GM19351 (cell line): ENCODE measurements around the gene KDM4C.

Source experiments
- ATAC-seq: cut with Tn5 transposase; IDR thresholded peaks from one replicate; pipeline ENCODE4 v1.9.1; 2021; ENCODE audit warnings: mild to moderate bottlenecking, moderate library complexity; ENCODE audit not compliant: unreplicated experiment

The KDM4C gene

DNA sequence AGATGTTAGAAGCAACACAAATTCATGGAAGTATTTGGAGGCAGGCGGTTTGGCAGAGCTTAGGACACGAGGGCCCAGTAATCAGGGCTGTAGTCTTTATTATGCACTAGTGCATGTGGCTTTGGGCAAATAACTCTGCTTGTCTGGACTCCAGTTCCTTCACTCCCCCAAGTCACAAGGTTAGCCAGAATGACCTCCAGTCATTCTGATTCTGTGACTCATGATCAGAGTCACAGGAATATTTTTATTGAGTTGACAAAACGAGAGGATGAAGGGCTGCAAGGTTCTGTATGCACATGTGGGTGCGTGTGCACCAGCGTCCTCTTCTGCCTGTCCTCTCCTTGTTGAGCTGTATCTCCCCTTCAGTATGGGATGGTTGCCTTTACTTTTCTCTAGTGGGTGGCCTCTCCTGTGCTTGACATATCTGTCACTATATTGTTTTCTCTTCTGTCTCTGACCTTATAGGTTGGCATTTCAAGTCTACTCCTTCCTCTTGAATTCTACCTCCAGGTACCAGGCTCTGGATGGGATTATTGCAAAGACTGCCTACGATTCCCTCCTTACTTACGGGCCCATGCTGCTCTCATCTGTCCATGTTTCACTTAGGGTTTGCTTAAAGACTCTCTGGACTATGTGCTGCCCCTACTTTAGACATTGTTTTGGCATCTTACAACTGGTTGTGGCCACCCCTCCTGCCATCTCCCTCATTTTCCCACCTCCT, 94.6 kb downstream of the KDM4C start:
- ATAC-seq: no peak

DNA sequence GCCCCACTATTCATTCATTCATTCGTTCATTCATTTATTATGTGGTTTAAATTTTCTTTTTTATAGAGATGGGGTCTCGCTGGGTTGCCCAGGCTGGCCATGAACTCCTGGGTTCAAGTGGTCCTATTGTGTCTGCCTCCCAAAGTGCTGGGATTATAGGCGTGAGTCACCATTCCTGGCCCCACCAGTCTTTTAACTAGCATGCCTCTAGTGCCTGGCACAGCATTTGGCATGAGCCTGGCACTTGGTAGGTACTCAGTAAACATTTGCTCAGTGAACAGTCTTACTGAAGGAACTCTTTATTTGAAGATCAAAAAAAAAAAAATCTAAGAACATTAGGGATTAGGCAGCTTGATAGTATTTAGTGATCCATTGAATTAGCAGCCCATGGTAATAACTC, 98.1 kb downstream of the KDM4C start:
- ATAC-seq: no peak

DNA sequence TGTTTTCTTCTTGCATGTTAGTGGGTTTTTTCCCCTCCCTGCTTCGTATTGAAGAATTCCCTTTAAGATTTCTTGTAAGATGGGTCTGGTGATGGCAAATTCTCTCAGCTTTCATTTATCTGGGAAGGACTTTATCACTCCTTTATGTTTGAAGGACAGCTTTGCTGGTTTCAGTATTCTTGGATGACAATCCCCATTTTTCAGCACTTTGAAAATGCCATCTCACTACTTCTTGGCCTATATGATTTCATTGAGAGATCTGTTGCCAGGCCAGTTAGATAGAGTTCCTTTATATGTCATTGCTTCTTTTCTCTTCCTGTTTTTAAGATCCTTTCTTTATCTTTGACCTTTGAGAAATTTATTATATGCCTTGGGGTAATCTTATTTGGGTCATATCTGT, 106.3 kb downstream of the KDM4C start:
- no peak for ATAC-seq

DNA sequence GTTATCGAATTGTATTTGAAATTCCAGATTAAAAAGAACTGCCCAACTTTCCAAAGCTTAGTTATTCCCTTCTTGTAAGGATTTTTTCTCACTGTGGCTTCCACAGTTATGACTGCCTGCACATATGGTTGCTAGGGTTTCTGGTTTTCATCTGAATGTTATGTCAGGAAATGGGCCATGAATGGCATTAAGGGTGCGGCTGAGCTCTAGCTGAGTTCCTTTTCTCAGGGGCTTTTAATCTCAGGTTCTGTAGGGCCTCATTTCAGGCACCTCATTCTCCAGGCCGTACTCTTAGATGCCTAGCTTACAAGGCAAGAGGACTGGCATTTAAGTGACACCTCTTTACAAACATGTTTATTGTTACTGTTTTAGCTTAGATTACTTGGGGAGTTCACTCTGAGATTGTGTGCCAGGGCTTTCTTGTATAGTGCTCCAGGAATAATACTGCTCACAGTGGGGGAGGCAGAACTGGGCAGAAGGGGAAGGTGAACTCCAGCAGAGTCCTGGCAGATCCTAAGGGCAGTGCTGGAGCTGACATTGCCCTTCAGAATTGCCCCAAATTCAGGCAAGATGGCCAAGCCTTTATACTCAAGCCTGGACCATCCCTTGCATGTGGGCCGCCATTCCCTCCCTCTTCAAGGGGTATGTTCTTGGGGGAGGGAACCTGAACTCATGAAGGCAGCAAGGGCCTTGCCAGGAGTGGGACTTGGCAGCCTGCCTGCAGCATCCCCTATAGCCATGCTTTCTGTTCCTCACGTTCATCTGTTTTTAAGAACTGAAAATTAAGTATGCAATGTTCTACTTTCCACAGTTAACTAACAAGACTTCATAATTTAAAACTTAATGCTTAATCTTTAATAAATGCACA, 111.5 kb downstream of the KDM4C start:
- no peak for ATAC-seq

DNA sequence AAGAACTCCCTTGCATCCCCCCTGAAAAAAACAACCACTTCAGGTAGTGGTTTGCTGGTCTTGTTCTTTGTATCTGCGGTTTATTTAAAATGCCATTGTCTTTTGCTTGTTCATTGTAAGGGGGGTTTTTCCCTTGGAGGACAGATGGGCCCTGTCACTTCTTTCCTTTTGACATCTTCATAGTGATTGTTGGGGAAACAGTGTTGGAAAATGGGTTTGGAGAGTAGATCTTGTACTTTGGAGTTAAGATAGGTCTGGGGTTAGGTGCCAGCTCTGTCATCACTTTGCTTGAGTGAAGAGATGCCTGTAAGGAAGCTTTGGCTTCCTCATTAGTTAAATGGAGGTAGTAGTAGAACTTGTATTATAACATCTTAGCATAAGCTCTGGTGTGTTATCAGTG, 112.4 kb downstream of the KDM4C start:
- no peak for ATAC-seq

DNA sequence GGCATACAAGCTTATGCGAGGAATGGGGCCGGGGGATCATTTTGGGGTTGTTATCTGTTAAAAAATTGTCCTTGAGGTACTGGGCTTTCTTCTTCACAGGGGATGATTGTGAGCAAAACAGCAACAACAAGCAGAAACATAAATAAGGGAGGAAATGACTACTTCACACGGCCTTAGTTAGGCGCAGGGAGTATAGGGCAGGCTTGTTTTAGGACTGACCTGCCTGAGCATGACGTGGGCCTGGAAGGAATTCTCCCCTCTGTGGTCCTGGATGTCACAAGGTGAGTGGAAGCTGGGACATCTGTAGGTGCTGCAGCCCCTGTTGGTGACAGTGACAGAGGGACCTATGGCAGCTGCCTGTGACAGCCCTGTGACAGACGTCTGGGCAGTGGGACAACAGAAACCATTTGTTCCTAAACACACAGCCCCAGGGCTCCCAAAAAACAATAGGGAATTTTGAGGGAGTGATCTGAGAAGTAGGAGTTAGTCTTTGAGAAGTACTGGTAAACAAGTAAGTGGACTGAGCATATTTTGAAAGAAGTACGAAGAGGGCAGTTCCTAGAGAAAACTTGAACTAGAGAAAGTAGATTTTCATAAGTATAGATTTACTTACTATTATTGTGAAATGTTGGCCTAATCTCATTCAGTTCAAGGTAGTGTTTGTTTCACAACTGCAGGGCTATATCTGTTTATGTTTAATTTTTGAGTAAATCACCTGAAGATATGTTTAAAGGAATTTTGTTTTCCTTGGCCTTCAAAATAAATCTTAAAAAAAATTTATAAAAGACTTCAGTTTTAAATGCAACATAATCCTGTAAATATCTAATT, 113.1 kb downstream of the KDM4C start:
- ATAC-seq: no peak

DNA sequence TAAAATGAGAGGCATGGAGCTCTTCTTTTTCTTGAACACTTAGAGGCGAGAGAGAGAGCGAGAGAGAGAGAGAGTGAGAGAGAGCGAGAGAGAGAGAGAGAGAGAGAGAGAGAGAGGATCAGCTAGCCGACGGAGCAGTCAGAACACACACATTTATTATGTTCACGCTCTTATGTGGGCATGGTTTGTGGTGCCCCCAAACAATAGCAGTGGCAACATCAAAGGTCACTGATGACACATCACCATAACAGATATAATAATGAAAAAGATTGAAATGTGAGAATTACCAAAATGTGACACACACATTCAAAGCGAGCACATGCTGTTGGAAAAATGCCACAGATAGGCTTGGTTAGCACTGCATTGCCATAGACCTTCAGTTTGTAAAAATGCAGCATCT, 116.1 kb downstream of the KDM4C start:
- no peak for ATAC-seq

DNA sequence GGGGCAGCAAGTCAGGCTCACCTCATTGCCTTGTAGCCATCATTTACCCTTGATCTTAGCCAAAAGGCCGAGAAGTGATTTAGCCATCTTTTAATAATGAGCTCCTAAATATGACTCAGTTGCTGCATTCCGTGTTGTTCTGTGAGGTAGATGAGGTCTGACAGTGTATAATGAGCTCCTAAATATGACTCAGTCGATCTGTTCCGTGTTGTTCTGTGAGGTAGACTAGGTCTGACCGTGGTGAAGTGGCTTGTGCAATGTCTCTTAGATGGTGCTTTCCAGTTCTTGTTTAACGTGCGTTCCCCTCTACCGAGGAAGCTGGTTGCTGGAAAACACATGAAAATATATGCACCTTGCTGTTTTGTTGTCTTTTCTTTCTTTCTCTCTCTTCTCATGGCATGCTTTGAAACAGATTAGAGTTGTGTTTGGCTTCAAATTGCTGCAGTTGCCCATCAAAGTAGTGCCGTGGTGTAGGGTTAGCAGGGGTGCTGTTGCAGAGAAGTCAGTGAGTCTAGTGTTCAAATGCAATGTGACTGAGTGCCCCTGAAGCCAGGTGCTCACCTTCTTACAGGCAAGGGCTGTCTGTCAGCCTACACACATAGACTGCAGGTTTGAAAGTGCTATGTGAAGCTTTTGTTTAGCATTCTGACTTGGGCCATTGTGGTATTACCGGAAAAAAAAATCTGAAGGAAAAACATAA, 118.6 kb downstream of the KDM4C start:
- ATAC-seq: no peak

DNA sequence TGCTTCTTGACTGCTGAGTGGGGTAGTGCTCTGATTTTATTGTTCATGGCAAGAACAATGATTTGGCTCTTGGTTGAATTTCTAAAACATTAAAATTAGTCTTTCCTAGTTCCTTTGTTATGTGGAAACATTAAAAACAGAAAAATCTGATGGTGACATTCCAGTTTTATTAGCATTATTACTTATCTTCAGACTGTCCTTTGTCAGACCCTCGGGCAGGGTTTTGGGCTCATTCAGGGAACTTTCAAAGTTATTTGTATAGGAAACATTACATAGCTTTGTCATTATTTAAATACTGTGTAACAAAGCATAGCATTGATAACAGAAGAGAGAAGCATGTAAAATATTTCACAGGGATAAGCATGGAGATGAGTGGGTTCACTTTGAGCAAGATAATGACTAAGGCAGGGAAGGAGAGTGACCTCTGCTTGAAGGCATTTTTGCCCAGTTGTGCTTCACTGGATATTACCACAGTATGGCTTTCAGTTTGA, 119.9 kb downstream of the KDM4C start:
- no peak for ATAC-seq

DNA sequence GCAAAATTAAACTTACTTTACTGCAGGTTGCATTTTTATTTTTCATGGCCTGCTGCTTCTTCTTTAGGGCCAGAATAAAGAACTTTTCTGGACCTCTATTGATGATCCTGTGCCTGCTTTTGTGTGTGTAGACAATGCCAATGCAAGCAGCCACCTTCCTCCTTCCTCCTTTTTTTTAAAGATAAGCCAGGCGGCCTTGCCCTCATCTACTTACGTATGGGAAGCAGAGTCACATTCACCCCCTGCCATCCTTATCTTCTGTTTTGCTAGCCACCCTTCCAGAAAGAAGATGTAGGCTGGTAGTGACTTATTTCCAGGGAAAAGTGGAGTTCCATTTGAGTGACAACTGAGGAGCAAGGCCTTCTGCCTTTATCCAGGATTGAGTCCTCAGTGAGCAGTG, 122.9 kb downstream of the KDM4C start:
- no peak for ATAC-seq

DNA sequence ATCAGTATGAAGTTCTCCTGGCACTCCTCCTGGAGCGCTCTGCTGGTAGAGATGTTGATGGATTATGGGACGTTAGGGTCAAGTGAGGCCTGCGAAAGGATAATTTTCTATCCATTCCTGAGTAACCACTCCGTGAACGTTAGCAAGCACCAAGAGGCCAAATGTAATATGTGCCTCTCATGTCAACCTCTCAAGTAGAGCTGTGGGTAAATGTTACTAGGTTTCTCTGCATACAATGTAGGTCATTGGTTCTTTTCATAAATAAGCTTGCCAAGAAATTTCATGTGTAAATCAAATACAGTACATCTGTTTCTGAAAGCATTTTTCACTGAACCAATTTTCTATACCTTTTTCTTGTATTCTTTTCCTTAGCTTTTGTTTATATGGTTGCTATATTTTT, 126.3 kb downstream of the KDM4C start:
- ATAC-seq: no peak

DNA sequence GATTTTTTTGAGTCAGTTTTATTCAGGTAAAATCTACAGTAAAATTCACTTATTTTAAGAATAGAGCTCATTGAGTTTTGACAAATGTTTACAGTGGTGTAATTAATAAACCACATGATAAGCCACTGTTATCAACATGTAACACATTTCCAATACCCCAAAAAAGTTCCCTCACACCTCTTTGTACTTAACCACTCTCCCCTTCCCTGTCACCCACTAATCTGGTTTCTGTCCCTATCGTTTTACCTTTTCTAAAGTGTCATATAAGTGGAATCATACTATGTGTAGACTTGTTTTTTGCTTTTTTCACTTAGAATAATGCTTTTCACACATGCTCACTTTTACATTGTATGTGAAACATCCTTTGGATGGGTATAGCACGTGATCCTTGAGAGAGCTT, 127.2 kb downstream of the KDM4C start:
- no peak for ATAC-seq

DNA sequence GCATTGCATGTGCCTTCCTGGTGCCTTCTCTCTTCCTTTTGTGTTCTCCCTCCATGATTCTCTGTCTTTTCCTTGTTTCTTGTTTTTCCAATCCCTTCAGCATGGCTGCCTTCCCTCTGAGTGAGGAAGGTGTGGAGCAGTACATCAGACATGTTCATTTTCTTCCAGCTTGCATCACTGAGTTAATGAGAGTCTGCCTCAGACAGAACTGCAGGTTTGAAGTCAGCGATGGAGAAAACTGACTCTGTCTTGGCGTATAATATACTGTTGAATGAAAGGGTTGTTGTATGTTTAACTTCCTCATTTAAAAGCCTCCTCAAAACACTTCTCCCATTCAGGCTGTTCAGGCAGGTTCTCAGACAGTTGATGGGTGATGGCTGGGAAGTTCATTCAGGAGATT, 129.3 kb downstream of the KDM4C start:
- ATAC-seq: no peak

DNA sequence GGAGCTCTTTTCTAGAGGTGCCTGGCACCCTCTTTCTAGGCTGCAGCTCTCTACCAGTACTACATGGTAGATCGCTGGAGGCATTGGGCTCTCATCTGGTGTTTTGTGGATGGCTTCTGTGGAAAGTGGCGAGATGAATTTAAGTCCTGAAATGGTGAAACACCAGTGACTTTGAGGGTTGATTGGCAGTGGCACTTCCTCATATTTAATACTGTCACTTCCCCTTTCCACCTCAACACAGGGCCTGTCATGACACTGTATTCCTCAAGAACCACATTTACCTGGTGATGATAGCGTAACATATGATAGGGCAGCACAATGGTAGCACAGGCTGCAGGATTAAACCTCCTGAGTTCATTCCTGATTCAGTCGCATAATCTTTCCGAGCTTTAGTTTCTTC, 132.1 kb downstream of the KDM4C start:
- no peak for ATAC-seq

DNA sequence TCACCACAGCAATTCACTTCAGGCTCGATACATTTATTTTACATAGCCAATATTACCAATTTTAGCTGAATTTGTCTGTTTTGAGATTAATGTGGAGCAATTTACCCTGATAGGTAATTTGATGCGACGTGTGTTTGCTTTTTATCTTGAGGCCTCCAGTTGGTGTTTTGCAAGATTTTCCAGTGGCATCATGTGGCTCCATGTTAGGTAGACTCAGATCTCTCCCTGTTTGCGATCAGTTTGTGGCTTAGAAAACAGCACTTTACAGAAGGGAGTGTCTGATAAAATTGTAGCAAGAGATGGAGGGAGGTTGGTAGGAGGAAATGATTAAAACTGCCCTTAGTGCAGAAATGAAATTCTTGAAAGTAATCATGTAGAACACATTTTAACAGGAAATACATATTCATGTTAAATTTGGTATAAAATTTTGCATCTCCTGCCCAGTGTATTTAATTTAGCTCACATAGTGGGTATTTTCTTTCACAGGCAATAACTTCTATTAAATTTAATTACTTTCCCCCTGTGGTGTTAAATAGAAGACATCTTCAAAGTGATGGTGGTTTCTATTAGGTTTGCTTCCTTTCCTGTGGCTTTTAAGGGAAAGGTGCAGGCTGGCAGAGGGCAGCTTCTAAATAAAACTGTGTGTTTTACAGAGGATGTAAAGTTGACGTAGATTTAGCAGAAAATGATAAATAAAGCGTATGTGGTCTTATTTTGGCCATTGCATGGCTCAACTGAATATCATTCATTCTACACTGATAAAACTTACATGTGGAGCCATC, 135.8 kb downstream of the KDM4C start:
- peak; percentile 27 for ATAC-seq

DNA sequence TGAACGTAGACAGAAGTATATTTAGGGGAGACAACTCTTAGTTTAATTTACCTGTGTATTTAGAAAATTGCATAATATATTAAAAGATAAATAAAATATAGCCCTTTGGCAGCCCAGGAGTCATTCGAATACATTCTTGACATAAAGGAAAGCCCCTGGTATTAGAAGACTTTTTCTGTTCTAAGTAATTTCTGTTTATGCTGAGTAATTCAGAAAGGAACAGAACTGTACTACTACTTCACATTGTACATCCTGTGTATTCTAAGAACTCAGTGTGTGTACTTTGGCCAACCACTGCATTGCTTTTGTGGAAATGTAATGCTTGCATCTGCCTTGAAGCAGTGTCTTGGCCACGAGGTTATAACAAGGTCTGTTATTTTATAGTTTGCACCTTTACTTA, 136.4 kb downstream of the KDM4C start:
- peak; percentile 97 for ATAC-seq

DNA sequence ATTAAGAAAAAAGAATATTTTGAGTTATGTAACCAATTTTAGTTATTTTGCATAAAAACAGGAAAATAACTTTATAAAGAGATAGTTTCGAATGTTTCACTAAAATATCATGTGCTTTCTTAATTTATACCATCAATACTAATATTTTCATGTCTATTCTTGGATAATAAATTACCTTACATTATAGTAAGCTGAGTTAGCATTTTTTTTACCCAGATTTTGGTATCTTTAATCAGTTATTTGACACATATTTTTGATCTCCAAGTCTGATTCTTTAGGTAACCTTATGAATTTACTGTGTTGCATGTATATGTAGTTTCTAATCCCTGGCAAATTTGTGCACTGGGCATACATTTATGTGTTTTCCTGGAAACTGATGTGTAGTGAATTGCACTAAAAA, 138.0 kb downstream of the KDM4C start:
- ATAC-seq: no peak

DNA sequence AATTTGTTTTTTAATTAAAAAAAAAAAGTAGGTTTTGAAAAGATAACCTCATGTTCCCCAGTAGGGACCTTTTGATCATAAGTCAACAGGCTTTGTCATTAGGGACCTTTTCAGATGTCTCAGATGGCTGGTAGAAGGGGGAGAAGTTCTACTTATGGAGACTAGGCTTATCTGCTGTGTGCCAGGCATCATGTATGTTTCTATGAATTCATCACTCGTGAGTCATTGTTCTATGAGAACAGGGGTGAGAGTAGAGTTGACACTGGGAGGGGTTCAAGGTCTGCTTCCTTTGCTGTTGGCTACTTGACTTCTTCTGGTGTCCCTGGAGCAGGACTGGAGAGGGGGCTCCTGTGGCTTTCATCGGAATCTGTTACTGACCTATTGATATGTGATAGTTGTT, 138.8 kb downstream of the KDM4C start:
- ATAC-seq: no peak

DNA sequence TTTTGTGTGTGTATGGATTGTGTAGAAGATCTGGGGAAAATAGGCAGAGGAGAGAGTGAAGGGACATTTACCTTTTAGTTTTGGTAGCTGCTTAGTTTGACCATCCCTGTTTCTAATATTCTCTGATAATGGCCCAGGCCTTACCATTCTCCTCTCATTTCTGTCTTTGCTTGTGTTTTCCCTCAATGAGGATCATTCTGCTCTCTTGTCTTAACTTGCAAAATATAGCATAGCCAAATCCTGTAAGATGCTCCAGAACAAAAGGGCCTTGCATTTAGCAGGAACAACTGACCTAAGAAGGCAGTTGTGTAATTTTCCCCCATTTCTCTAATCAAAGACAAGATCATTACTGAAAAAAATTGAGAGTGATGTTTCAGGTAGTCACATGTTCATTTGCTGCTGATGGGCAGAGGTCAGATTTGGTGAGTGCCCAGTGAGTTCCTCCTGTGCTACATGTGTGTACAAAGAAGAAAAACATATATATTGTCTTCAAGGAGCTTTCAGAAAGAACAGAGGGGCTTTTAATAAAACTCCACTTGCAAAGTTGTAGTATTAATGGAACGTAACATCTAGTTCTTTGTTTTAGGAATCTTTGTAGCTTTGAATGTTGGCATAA, 139.5 kb downstream of the KDM4C start:
- no peak for ATAC-seq

DNA sequence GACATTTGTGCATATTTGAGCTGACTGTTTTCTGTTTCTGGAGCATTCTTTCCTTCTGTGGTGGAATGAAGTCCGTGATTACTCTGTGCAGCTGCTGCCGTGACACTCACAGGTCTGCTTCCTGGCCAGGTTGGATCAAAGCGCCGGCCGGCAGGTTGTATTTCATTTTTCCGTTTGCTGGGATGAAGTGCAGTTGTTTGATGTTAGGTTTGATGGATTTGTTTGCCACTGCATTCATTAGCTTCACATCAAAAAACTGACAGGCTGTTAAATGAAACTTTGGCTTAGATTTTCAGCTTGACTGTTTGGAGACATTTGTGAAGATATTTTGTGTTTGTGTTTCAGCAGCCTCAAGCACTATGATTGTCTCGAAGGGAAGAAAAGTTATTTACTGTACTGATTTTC, 140.1 kb downstream of the KDM4C start:
- no peak for ATAC-seq
